Coronary artery (tissue), 2 donors: ENCODE measurements around the gene KRTAP10-1.

Experiments used
- DNase-seq: peaks from one replicate; pipeline ENCODE4 v3.0.0-alpha.2; 2017; ENCODE audit warnings: low spot score
- H3K27ac ChIP-seq, 2 donors: fragments of 200-600 bp; sonication (generic); one replicate each; pipeline ENCODE4 v1.5.1; 2016 to 2019
- H3K4me3 ChIP-seq: fragments of 200-600 bp; sonication (generic); 2 replicates; pipeline ENCODE4 v1.5.1; 2016; ENCODE audit warnings: mild to moderate bottlenecking, moderate library complexity
- CTCF ChIP-seq: fragments of 200-600 bp; sonication (generic); IDR thresholded peaks from one replicate; pipeline ENCODE4 v1.5.1; 2019; ENCODE audit warnings: antibody characterized with exemption

The KRTAP10-1 gene

GRCh38 chr21:44568667-44569556 is 28.9 kb upstream of the KRTAP10-1 start:
- no peak overlapping the region for H3K4me3 ChIP-seq
- H3K27ac ChIP-seq, result no peak overlapping the region
- no peak for TF ChIP-seq CTCF
- DNase-seq, result no peak

- no peak overlapping the region for H3K4me3 ChIP-seq
- DNase-seq, result no peak
- H3K27ac ChIP-seq, result no peak overlapping the region
- no peak for TF ChIP-seq CTCF
These were observed 28.3 kb upstream of the KRTAP10-1 start for GRCh38 chr21:44568261-44568660.

DNA sequence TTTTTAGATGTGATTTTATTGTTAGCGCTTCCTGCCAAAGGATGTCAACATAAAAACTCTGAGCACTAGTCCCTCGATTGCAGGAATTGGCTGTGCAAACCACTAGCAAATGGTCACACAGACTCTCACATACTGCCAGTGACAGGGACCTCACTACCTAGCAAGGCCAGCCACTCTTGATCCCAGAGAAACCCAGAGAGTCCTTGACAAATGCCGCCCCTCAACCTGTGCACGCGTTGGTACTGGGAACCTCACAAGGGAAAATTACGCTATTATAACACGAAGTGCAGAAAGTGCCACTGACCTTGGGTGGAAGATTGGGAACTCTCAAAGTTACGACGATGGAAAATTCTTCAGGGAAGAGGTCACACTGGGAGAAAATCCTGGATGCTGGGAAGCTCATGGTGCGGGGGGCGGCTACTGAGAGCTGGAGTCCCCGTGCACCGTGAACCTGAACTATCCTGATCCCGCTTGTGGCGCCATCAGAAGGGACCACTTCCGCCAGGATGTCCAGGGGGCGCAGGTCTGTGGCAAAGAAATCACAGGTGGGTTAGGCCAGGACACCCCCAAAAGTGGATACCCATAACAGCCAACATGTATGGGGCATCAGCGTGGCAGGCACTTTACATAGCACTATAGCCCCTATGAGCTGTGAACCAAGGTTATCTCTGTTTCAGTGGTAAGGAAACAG is 27.6 kb upstream of the KRTAP10-1 start:
- no peak for TF ChIP-seq CTCF
- DNase-seq, result no peak
- H3K4me3 ChIP-seq, result no peak overlapping the region
- H3K27ac ChIP-seq, result no peak overlapping the region

DNA sequence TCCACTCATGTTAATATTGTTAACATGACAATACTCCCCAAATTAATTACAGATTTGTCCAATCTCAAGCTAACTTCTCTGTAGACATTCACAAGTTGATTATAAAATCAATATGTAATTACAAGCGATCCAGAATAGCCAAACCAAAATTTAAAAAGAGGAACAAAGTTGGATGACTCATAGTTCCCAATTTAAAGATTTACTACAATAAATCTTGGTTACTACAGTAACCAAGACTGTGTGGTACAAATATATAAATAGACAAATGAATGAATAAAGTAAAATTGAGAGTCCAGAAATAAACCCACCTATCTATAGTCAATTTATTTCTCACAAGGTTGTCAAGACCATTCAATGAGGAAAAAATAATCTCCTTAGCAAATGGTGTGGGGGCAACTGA is 26.4 kb upstream of the KRTAP10-1 start:
- no peak for TF ChIP-seq CTCF
- Histone ChIP-seq H3K4me3 (no peak overlapping the region), H3K27ac (no peak overlapping the region)
- DNase-seq, result no peak

DNA sequence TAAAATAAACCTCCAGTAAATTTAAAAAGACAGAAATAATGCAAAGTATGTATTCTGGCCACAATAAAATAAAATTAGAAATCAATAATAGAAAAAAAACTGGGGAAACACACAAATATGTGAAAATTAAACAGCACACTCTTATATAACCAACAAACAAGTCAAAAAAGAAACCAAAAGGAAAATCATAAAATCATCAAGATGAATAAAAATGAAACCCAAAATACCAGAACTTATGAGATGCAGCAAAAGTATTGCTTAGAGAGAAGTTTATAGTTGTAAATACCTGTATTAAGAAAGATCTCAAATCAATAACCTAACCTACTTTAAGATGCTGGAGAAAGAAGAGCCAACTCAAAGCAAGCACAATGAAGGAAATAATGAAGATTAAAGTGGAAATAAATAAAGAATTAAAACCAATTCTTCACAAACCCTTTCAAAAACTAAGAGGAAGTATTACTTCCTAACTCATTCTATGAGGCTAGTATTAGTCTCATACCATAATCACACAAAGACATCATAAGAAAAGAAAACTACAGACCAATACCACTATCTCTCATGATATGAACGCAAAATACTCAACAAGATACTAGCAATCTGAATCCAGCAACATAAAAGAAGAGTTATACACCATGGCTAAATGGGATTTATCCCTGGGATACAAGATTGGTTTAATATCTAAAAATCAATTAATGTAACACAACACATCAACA is 25.0 kb upstream of the KRTAP10-1 start:
- no peak for TF ChIP-seq CTCF
- no peak for DNase-seq
- no peak overlapping the region for H3K4me3 ChIP-seq
- no peak overlapping the region for H3K27ac ChIP-seq

DNA sequence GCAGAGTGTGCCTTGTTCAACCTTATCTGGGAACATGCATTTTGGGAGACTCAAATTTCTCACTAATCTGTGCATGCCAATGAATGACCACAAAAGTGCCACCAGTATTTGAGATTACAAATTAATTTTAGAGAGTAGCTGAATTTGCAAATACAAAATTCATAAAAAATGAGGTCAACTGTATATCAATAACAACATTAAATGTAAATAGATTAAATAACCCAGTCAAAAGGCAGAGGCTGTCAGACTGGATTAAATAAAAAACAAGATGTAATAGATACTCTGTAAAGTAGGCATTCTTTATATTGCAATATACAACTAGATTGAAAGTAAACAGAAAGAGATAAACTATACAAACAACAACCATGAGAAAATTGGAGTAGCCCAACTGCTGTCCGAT is 24.1 kb upstream of the KRTAP10-1 start:
- Histone ChIP-seq H3K27ac (no peak overlapping the region), H3K4me3 (no peak overlapping the region)
- TF ChIP-seq CTCF, result no peak
- no peak for DNase-seq
